Activated CD4-positive, alpha-beta T cell treated with anti-CD3 and anti-CD28 coated beads for 24 hours (primary cell): ENCODE data around the gene PXDN.
"Not testable (repeated sequence)": the region's sequence is repeated elsewhere in the genome, so short reads cannot be mapped to it uniquely, and the experiment has no call there.

Source experiments
- DNase-seq, 2 donors: peaks; one replicate each; pipeline ENCODE4 v3.0.0-alpha.2; 2020; ENCODE audit warnings: low read depth in 2 of 2

Gene PXDN

DNA sequence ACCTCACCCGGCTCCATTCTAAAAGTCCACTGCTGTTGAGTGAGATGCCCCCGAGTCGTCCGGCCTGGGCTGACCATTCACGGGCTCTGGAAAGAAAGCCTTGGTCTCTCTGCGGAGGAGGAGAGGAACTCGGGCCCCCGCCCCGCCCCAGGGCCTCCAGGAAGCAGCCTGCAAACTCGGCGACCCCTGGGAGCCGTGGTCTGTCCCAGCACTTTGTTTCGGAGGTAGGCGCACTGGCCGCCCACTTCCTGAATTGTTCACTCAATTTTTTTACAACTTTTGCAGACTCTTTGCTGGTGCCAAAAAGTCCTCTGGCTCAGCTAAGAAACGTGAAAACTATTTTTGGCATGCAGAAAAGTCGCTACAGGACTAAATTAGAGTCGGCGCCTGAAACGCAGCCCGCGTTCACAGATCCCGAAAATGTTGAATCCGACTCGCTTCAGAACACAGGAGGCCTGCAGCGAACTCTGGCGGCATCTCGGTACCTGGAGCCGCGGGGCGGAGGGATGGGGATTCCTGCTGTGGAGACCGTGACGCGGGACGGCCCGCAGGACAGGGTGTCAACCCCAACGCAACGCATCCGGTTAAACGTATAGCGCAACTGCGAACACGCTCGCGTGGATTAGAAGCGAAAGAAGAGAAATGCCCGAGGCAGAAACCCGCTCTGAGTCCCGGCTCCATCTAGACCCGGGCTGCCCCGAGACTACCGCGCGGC, 1.5 kb downstream of the PXDN start:
- DNase-seq, result no peak

DNA sequence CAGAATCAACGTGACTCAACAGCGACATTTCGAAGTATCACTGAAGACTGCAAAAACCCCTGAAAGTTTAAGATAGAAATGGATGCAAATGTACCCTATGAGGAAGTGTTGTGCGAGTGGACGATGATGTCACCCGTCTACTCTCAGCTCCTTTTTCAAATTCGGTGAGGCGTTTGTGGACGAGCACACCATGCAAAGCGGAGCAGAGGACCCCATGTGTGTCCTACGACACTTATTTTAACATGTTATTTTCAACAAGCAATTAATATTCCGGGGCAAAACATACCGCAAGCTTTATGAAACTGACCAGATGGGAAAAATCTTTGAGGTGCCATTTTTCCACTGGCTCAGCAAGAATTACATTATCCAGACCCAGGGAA, 2.0 kb downstream of the PXDN start:
- DNase-seq, result no peak

DNA sequence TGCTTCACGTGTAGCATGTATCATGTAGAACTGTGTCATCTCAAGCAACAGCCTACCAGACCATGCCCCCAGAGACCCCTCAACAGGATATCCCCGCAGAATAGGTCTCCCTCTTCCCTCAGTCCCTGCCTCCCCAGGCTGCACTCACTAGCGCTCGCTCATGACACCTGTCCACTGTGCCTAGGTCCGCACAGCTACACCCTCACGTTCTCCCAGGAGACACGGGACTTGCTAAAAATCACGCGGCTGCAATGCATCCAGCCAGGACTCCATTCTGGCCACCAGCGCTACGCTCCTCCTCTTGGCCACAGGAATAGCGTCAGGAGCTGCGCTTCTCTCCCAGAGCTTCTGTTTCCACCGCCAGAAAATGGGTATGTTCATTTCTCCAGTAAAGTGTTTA, 2.5 kb downstream of the PXDN start:
- DNase-seq, result no peak

- DNase-seq, result no peak
Observed at GRCh38 chr2:1740716-1741589, 3.4 kb downstream of the PXDN start.

GRCh38 chr2:1739961-1740715, 4.2 kb downstream of the PXDN start:
- no peak for DNase-seq

DNA sequence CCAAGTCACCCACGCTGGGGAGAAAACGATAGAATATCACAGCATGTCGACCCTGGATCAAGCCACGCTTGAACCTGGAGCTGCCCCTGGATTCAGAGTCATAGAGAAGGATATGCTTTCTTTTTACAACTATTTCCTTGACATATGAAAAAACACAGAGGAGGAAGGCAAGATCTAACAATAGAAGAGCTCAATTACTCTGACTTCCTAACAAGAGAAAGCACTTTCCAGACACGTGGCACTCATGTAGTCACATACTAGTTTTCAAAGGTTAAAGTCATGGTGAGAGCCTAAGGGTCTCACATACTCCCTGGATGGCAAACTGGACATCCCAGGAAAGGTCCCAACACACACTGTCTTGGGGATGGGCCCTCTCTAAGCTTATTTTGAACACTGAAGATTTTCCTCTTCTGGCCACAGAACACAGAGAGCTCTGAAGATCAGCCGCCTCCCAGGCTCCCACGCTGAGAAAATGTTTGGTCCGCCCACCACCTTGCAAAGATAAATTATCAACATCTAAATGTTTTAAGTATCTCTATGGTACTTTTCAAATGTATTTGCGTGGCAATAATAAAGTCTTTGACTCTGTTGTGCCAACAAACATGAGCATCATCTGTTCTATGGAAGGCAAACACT, 4.9 kb downstream of the PXDN start:
- no peak for DNase-seq

- DNase-seq, result no peak
Observed at GRCh38 chr2:1738646-1739302, 5.5 kb downstream of the PXDN start.

DNA sequence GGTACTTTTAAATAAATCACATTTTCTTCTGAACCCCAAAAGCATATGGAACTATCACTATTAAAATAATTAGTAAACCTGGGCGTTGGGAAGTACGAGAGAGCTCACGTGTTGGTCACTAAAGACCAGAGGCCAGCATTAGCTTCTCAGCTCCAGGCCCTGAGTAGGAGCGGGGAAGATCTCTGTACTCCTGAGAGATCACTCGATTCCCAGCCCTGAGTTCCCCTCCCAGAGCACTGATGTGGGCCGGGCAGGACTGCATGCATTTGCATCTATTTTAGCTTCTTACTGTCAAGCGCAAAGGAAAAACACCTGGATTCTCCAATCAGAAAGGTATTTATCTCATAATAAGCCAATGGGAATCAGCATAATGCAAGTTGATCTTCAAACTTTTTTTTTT, 6.2 kb downstream of the PXDN start:
- DNase-seq, result no peak

GRCh38 chr2:1736997-1737480, 7.3 kb downstream of the PXDN start:
- DNase-seq, result no peak

GRCh38 chr2:1736045-1736444, 8.3 kb downstream of the PXDN start:
- no peak for DNase-seq

GRCh38 chr2:1733298-1733697, 11.0 kb downstream of the PXDN start:
- DNase-seq, result not testable (repeated sequence)

DNA sequence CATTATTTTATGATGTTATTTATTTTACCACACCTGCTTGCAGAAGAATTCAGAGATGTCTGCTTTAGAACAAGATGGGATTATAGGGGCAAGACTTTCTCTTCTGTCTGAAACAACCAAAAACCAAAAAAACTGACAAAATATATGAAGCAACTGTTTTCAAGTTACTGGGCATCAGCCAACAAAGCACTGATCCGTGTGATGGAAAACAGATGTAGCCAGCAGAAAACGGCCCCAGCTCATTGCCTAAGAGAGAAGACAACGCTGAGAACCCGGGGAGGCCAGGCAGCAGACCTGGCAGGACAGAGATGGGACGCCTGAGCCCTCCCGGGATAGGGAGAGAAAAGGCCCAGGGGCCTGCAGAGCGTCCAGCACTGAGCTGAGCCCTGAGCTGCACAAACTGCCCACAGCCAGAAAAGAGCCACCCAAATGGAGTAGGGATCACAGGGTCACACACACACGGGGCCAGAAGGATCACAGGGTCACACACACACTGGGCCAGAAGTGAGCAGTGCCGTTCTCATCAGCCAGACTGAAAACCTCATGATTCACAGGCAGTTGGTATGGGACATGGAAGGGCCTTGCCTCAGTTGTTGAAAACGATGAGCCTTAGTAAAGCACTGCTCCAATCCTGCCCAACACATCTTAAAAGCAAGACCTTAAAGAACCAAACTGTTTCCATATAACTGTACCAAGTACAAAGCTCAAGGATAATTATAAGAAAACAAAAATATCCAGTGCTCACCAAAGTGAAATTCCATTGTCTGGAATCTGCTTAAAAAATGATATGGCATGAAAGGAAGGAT, 12.1 kb downstream of the PXDN start:
- DNase-seq, result no peak

DNA sequence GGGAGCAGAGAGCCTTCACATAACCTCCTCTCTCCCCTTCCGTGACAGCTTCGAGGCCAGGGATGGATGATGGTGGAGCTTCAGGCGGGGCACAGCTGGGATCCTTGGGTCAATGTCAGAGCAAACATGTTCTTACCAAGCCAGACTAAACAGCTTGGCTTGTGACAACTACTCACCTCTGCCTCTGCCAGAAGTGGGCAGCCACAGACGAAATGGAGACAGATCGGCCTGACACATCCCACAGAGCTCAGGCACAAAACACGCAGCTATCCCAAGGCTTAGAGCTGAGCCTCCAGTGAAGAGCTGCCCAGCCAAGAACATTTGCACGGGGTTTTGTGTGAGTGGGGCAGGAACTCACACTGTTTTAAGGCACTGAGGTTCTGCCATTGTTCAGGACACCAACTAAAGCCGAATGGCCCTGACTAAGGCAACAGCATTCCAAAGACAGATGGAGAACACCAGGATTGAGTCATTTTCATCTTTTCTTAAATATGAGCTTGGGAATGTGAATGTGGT, 12.8 kb downstream of the PXDN start:
- DNase-seq, result no peak

- DNase-seq, result no peak
Observed at GRCh38 chr2:1730015-1730927, 14.0 kb downstream of the PXDN start.

- no peak for DNase-seq
Observed at GRCh38 chr2:1729242-1729641, 15.1 kb downstream of the PXDN start.

- no peak for DNase-seq
Observed at GRCh38 chr2:1728821-1729220, 15.5 kb downstream of the PXDN start.

- no peak for DNase-seq
Observed at GRCh38 chr2:1727796-1728474, 16.4 kb downstream of the PXDN start.

GRCh38 chr2:1727101-1727771, 17.1 kb downstream of the PXDN start:
- no peak for DNase-seq
